Measurements from ENCODE around the gene ADH1A. TPM values are rescaled to one million over a fixed set of nuclear protein-coding genes. Genes with fewer than 3 reads are reported as not detected.
"Not testable (repeated sequence)": the region's sequence is repeated elsewhere in the genome, so short reads cannot be mapped to it uniquely, and the experiment has no call there.

The ADH1A gene
- polyA plus RNA-seq, 3 donors: 0.07 to 0.15 TPM; not detected in 1

DNA sequence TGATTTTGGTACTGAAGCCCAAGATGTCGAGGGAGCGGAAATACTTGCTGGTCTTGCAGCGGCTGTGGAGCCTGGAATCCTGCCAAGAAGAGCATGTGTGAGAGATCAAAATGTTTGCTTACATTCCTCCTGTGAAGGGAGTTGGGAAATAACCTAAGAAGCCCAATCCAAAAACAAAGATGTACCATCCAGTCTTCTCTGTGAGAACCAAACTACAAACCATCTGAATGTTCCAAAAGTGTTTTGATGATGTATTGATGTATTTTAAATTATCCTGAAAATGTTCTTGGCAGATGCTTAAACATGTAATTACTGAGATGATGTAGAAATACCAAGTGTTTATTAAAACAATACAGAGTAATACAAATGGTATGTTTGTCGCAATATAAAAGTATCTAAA, 10.1 kb upstream of the ADH1A start:
- H3K27ac ChIP-seq (ENCODE audit: low read depth, low read length): no peak overlapping the region
- WGBS, 3 donors: 27 to 48% (median 30%) methylated on average over 4 of the region's 4 CpGs

DNA sequence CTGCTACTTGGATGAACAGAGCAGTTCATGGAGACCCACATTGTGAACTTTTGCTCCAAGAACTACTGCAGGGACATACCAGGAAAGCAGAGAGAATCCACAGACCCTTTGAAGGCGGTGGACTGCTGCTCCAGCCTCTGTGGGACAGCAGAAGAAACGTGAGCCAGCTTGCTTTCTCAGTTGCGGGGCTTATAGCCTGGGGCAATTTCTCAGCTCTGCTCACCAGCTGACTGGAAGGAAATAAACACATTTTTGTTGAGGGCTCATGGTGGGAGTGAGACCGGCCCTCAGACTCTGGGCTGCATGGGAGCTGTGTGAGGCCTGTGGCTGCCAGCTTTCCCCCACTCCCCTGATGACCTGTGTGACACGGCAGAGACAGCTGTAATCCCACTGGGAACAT, 2.6 kb upstream of the ADH1A start:
- no peak overlapping the region for H3K27ac ChIP-seq (ENCODE audit: low read depth, low read length)
- WGBS, 3 donors: 85 to 95% (median 86%) methylated on average over 5 of the region's 5 CpGs

DNA sequence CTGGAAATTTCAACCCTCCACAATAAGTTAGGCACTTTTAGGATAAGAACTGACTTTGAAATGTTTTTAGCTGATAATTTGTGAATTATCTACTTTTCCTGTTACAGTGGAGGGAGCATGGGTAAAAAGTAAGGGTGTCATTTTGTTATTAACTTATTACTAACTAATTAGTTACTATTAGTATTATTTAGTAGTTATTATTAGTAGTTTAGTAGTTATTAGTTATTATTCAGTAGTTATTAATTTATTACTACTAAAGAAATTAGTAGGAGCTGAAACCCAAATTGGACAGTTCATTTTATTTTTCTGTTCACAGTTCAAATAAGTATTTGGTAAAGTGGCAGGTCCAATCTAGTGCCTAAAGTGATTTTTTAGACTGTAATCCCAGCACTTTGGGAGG, 5.4 kb downstream of the ADH1A start:
- H3K27ac ChIP-seq (ENCODE audit: low read depth, low read length): no peak overlapping the region

DNA sequence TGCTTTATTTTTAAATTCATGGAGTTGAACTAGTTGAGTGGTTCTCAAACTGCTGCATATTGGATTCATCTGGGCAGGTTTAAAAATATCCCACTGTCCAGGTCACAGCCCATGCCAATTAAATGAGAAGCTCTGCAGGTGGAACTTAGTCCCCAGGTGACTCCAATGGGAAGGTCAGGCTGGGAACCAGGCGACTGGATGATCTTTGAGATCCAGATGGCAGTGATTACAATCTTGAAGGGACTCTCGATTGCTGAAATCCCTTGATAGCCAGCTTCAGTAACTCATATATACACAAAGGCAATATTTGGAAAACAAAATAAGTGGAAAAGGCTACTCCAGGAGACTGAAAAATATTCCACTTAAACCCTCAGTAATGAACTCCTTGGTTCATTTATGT, 8.1 kb downstream of the ADH1A start:
- no peak overlapping the region for H3K27ac ChIP-seq (ENCODE audit: low read depth, low read length)
- 56 to 73% (median 72%) methylated on average over 2 of the region's 2 CpGs for WGBS, 3 donors

DNA sequence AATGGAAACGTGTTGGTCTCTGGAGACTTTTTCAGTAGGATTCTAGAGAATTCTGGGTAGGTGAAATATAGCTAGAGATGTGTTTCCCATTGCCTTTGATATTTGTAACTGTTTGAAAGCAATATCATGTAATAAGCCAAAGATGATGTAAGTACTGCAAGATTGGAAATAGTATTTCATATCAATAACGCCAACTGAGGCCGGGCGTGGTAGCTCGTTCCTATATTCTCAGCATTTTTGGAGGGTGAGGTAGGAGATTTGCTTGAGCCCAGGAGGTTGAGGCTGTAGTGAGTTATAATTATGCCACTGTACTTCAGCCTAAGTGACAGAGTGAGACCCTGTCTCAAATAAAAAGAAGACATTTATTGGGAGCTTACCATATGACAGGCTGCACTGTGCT, 9.5 kb downstream of the ADH1A start:
- no peak overlapping the region for H3K27ac ChIP-seq (ENCODE audit: low read depth, low read length)
- 79 to 91% (median 83%) methylated on average over 5 of the region's 5 CpGs for WGBS, 3 donors

DNA sequence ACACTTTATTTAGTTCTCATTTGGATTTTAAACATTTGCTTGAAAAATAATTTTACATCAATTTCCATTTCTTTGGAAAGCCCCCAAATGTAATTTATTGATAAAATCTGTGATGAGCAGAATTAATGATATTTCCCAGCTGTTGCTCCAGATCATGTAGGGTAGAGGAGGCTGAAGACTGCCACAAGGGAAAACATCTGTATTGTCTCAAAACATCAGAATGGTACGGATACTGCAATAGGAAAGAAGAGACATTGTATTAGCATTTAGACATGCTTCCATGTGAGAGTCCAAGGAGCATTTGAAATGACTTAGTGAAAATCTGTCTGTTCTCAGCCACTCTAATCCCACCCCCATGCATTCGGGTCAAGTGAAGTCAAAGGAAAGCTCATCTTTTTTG, 14.4 kb downstream of the ADH1A start:
- no peak overlapping the region for H3K27ac ChIP-seq (ENCODE audit: low read depth, low read length)
- WGBS, 3 donors: 61 to 76% (median 69%) methylated on average over 2 of the region's 2 CpGs

DNA sequence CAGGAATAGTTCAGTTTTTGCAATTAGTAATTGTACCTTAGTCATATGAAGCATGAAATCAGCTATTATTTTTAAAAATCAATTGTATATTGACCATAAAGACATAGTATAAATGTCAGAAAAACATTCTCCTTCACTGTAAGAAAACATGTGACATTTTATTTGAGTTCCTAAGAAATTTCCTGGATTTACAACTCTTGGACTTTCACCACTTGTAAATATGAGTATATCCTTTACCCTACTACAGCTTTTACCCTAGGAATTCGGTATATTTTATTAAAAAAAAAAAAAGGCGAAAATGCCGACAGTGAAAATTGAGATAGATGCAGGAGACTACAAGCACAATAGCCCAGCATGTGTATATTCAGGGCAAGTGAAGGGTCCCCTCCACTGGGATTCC, 14.9 kb downstream of the ADH1A start:
- H3K27ac ChIP-seq (ENCODE audit: low read depth, low read length): no peak overlapping the region
- 78 to 91% (median 84%) methylated on average over 3 of the region's 3 CpGs for WGBS, 3 donors

DNA sequence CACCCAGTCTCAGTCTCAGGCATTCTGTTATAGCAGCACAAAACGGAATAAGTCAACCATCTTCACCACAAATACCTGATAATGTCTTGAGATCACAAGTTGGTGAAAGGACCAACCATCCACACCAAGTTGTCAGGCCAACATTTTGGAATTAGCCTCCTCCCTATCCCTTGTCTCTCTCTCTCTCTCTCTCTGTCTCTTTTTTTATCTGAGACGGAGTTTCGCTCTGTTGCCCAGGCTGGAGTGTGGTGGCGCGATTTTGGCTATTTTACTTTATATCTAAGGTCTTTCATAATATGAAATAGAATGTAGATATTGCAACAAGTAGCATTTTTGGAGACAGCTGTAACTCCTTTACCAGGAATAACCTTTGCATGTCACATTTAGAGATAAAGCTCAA, 15.7 kb downstream of the ADH1A start:
- 91 to 95% (median 92%) methylated on average over 5 of the region's 5 CpGs for WGBS, 3 donors
- no peak overlapping the region for H3K27ac ChIP-seq (ENCODE audit: low read depth, low read length)

DNA sequence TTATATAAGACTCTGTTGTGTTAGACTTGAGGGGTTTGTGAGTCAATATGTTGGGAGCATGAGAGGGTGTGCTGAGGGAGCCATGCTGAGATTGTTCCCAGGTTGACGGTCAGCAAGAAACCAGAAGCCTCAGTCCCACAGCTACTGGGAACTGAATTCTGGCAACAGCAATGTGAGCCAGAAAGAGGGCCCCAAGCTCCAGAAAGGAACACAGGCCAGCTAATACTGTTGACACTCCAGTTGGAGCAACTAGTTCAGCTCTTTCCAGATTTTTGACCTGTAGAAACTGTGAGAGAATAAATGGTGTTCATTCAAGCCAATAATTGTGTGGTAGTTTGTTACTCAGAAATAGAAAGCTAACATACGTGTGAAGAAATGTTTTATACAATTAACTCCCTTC, 17.1 kb downstream of the ADH1A start:
- WGBS, 3 donors: 59 to 77% (median 68%) methylated on average over 2 of the region's 2 CpGs
- no peak overlapping the region for H3K27ac ChIP-seq (ENCODE audit: low read depth, low read length)

DNA sequence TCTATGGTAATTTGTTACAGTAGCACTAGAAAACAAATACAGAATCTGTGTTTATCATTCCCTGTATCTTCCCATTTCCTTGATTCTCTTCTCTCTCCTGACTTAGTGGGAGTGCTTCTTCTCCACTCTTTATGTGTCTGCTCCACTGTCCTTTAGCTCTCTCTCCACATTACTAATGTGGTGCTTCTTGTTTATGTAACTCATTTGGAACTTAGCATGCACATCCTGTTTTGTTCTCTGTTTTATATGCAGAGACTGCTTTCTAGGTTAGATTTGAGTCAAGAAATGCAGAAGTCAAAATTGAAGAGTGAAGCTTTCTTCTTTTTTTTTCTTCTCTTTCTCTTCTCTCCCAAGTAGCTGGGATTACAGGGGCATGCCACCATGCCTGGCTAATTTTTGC, 25.9 kb downstream of the ADH1A start:
- H3K27ac ChIP-seq (ENCODE audit: low read depth, low read length): no peak overlapping the region

DNA sequence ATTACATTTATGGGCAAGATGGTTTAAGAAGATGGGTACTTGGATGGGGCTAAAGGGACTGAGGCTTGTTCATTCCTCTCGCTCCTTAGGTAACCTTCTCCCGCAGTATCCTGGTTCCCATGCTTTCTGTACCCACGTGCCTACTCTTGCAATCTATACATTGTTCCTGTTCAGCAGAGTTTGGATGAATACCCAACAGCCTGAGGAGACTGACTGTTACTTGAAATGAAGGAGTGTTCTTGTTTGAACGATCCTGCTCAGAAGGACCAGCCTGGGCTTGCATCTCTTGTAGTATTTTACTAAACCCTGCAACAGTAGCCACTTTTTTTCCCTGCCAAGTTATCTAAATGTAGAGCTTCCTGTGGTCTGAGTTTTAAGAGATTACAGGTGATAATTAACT, 38.0 kb downstream of the ADH1A start:
- no peak overlapping the region for H3K27ac ChIP-seq (ENCODE audit: low read depth, low read length)
- WGBS, 3 donors: 89 to 91% (median 89%) methylated on average over 4 of the region's 4 CpGs

DNA sequence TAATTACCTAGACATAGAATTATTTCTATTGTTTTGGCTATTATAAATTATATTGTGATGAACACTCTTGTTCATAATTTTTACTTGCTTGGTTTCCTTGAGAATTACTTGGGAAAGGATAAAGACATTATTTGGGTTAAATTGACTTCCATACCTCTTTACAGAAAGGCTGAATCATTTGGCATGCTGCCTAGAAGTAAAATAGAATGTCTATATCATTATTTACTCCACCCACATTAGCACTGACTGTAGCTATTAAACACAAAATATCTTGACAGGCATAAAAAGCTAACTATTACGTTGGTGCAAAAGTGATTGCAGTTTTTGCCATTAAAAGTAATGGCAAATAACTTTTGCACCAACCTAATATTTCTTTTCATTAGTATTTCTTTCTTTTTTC, 42.1 kb downstream of the ADH1A start:
- H3K27ac ChIP-seq (ENCODE audit: low read depth, low read length): no peak overlapping the region
- 77 to 82% (median 78%) methylated on average over 1 of the region's 1 CpG for WGBS, 3 donors

DNA sequence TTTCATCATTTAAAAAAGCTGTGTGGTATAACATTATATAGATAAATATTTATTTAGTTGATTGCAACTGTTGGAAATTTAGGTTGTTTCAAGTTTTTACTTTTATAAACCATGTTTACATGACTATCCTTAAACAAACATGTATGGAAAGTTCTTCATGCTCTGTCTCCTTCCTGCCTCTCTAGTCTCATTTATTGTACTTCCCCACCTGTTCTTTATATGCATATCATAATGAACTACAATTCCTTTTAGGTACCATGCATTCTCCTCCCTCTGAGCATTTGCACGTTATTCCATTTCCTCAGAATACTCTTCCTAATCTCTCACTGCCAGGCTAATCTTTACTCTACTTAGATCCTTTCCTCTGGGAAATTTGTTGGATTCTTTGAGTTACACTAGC, 54.8 kb downstream of the ADH1A start:
- H3K27ac ChIP-seq (ENCODE audit: low read depth, low read length): no peak overlapping the region
- 59 to 79% (median 72%) methylated on average over 1 of the region's 1 CpG for WGBS, 3 donors

DNA sequence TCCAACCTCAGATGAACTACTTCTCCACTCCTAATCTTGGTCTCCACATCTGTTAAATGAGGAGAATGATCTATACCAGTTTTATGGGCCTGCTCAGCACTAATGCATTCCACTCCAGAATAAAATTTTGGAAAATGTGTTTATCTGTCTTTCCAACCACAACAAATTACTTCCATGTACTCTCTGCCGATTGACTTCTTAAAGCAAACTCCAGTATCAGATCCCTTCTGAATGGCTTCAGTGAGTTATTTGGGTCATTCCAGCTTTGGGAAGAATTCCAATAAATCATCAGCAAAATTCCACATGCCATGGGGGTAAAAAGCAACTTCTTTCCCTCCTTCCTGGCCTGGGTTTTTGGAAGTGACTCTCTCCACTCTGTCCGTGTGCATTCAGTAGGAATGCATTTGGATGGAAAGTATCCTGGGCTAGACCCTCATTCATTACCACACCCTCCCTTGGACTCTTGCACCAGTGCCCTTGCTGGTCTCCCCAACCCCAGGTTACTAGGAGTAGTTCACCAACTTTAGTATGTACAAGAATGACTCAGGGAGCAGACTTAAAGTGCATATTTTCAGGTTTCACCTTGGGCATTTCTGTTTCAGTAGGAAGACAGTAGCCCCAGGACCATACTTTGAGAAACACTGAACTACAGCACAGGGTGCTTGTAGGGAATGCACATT, 56.3 kb downstream of the ADH1A start:
- 46 to 67% (median 57%) methylated on average over 2 of the region's 2 CpGs for WGBS, 3 donors
- H3K27ac ChIP-seq (ENCODE audit: low read depth, low read length): no peak overlapping the region

DNA sequence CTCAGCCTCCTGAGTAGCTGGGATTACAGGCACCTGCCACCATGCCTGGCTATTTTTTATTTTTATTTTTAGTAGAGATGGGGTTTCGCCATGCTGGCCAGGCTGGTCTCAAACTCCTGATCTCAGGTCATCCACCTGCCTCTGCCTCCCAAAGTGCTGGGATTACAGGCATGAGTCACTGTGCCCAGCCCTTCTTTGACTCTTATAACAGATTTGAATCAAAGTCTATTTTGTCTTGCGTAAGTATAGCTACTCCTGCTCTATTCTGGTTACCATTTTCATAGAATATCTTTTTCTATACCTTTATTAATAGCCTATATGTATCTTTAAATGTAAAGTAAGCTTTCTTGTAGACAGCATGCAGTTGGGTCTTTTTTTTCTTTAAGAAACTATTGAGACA, 57.4 kb downstream of the ADH1A start:
- WGBS, 3 donors: 87 to 98% (median 93%) methylated on average over 2 of the region's 2 CpGs
- not testable (repeated sequence) for H3K27ac ChIP-seq (ENCODE audit: low read depth, low read length)

DNA sequence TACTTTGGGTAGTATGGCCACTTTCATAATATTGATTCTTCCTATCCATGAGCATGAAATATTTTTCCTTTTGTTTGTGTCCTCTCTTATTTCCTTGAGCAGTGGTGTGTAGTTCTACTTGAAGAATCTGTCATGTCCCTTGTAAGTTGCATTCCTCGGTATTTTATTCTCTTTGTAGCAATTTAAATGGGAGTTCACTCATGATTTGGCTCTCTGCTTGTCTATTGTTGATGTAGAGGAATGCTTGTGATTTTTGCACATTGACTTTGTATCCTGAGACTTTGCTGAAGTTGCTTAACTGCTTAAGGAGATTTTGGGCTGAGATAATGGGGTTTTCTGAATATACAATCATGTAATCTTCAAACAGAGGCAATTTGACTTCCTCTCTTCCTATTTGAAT, 62.1 kb downstream of the ADH1A start:
- not testable (repeated sequence) for H3K27ac ChIP-seq (ENCODE audit: low read depth, low read length)
- WGBS, 3 donors: 70 to 92% (median 76%) methylated on average over 1 of the region's 1 CpG

DNA sequence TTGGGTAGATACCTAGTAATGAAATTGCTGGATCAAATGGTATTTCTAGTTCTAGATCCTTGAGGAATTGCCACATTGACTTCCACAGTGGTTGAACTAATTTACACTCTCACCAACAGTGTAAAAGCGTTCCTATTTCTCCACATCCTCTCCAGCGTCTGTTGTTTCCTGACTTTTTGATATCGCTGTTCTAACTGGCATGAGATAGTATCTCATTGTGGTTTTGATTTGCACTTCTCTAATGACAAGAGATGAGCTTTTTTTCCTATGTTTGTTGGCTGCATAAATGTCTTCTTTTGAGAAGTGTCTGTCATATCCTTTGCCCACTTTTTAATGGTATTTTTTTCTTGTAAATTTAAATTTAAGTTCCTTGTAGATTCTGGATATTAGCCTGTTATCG, 63.1 kb downstream of the ADH1A start:
- WGBS, 3 donors: 72 to 98% (median 74%) methylated on average over 4 of the region's 4 CpGs
- not testable (repeated sequence) for H3K27ac ChIP-seq (ENCODE audit: low read depth, low read length)
